OCI-LY1 (cell line): ENCODE results near the gene RALB.

ENCODE experiments used
- CTCF ChIP-seq: fragments of 200-600 bp; sonication (generic), shearing (Covaris generic); IDR thresholded peaks from 2 replicates; pipeline ENCODE4 v1.5.1; 2017; ENCODE audit warnings: mild to moderate bottlenecking, antibody characterized with exemption, low read length, moderate library complexity, mixed read lengths
- EZH2 ChIP-seq: fragments of 200-600 bp; sonication (generic), shearing (Covaris generic); IDR thresholded peaks from 2 replicates; pipeline ENCODE4 v1.8.0; 2017; ENCODE audit warnings: borderline replicate concordance, mixed run types, mild to moderate bottlenecking, antibody characterized with exemption, low read length, moderate library complexity, mixed read lengths

DNA sequence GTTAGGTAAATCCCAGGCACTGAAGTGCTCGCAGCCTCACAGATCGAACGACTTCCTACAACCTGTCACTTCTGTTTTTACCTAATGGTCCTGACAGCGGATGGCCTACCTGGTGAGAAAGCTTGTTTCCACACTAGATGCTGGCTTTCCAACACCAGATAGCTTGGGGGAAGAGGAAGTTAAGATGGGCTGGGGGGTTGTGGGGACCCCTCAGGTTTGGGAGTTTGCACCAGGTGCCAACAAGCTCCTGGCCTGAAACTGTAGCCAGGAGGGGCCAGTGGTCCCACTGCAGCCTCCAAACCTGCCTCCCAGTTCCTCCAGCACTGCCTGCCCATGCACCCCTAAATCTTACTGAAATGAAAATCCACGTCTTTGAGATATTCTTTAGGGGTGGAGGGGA, 33.4 kb upstream of the RALB start:
- TF ChIP-seq CTCF (no peak), EZH2 (no peak)
